Neural crest cell (in vitro differentiated cells): ENCODE results near the gene TPD52L1. TPM values are rescaled to one million over a fixed set of nuclear protein-coding genes. Genes with fewer than 3 reads are reported as not detected.

Experiments
- DNase-seq: peaks from one replicate; pipeline ENCODE4 v3.0.0; 2021; ENCODE audit warnings: low read depth, mixed read lengths, low spot score
- H3K27ac Mint-ChIP-seq: one replicate; pipeline ENCODE4 v1.8.0; 2021; ENCODE audit warnings: mild to moderate bottlenecking, mixed read lengths; ENCODE audit not compliant: unreplicated experiment
- H3K27me3 Mint-ChIP-seq: 2 replicates; pipeline ENCODE4 v1.8.0; 2021; ENCODE audit warnings: low read depth, mild to moderate bottlenecking, mixed read lengths
- H3K36me3 Mint-ChIP-seq: 2 replicates; pipeline ENCODE4 v1.8.0; 2021; ENCODE audit warnings: low read depth, mild to moderate bottlenecking, mixed read lengths
- H3K4me1 Mint-ChIP-seq: 2 replicates; pipeline ENCODE4 v1.8.0; 2021; ENCODE audit warnings: mixed read lengths
- H3K4me3 Mint-ChIP-seq: one replicate; pipeline ENCODE4 v1.8.0; 2021; ENCODE audit warnings: mild to moderate bottlenecking, mixed read lengths
- H3K9me3 Mint-ChIP-seq: 2 replicates; pipeline ENCODE4 v1.8.0; 2021; ENCODE audit warnings: mixed read lengths
- total RNA-seq: library from RNA; stranded (reverse); gene quantifications from 2 replicates; pipeline ENCODE4 v1.2.1, GENCODE V29; 2021
- TF ChIP-seq, protein P1 (sequence below): fragments of 200-600 bp; sonication (generic); conservative IDR thresholded peaks from 2 replicates; pipeline ENCODE4 v1.5.0; 2021; ENCODE audit warnings: antibody characterized with exemption, mild to moderate bottlenecking

TPD52L1 gene
- total RNA-seq, 1 donor from 2014 or later, result 2.9 TPM

GRCh38 chr6:125206389-125206788 is 52.8 kb downstream of the TPD52L1 start:
- Mint-ChIP-seq H3K9me3 (peaks cover 5% of the 10 kb centered on the region), H3K4me1 (peaks cover 20% of the 10 kb centered on the region), H3K27ac (no peak overlapping the region), H3K27me3 (no peaks in the 10 kb centered on the region), H3K36me3 (no peaks in the 10 kb centered on the region), H3K4me3 (no peak overlapping the region)
- no peak for DNase-seq
- TF ChIP-seq, protein P1, sequence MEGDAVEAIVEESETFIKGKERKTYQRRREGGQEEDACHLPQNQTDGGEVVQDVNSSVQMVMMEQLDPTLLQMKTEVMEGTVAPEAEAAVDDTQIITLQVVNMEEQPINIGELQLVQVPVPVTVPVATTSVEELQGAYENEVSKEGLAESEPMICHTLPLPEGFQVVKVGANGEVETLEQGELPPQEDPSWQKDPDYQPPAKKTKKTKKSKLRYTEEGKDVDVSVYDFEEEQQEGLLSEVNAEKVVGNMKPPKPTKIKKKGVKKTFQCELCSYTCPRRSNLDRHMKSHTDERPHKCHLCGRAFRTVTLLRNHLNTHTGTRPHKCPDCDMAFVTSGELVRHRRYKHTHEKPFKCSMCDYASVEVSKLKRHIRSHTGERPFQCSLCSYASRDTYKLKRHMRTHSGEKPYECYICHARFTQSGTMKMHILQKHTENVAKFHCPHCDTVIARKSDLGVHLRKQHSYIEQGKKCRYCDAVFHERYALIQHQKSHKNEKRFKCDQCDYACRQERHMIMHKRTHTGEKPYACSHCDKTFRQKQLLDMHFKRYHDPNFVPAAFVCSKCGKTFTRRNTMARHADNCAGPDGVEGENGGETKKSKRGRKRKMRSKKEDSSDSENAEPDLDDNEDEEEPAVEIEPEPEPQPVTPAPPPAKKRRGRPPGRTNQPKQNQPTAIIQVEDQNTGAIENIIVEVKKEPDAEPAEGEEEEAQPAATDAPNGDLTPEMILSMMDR, result no peak

DNA sequence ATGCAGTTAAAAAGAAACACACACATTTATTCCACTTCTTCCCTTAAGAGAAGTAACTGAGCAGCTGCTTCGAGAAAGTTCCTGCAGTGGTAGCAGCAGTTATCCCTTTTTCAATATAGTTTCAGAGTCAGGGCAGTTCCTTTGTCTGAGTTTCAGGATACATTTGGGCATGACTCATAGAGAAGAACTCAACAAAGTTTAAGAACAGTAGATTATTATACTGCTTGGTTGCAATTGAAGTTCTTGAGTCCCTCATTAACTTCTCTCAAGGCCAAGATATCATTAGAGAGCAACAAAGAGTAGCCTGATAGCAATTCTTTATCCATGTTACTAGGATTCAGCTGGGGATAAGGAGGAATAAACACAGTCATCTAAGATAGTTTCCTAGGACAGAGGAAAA is 54.4 kb downstream of the TPD52L1 start:
- Mint-ChIP-seq H3K4me1 (peaks cover 9% of the 10 kb centered on the region), H3K36me3 (no peaks in the 10 kb centered on the region), H3K27me3 (no peaks in the 10 kb centered on the region), H3K27ac (no peak overlapping the region), H3K9me3 (peaks cover 3% of the 10 kb centered on the region), H3K4me3 (no peak overlapping the region)
- TF ChIP-seq, protein P1, result no peak
- no peak for DNase-seq

- Mint-ChIP-seq H3K9me3 (peaks cover 3% of the 10 kb centered on the region), H3K27me3 (no peaks in the 10 kb centered on the region), H3K27ac (no peak overlapping the region), H3K4me1 (peaks cover 1% of the 10 kb centered on the region), H3K36me3 (no peaks in the 10 kb centered on the region), H3K4me3 (no peak overlapping the region)
- TF ChIP-seq, protein P1, result no peak
- no peak for DNase-seq
Measured at GRCh38 chr6:125208625-125209249, 55.2 kb downstream of the TPD52L1 start.

- DNase-seq, result no peak
- H3K4me3 Mint-ChIP-seq, result no peak overlapping the region
- no peaks in the 10 kb centered on the region for H3K4me1 Mint-ChIP-seq
- H3K27me3 Mint-ChIP-seq, result no peaks in the 10 kb centered on the region
- no peaks in the 10 kb centered on the region for H3K36me3 Mint-ChIP-seq
- no peak overlapping the region for H3K27ac Mint-ChIP-seq
- TF ChIP-seq, protein P1, result no peak
- H3K9me3 Mint-ChIP-seq, result no peaks in the 10 kb centered on the region
Measured at GRCh38 chr6:125210667-125211066, 57.1 kb downstream of the TPD52L1 start.

DNA sequence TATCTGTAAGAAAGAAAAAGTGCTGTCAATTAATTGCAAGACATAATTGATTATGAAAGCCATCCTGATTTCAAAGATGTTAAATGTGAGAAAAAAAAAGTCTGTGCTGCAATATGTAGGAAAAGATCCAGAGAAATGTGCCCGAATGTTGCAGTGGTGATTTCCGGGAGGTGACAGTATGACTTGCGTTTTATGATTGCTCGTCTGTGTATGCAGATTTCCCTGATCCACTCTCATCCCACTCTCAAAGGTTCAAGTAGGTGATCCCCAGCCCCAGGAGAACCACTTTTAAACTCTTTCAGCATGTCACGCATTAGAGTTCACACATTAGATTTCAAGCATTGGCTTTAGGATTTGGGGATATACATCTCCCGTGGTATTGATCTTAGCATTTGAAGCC is 57.8 kb downstream of the TPD52L1 start:
- Mint-ChIP-seq H3K36me3 (no peaks in the 10 kb centered on the region), H3K27ac (no peak overlapping the region), H3K27me3 (no peaks in the 10 kb centered on the region), H3K4me1 (no peaks in the 10 kb centered on the region), H3K4me3 (no peak overlapping the region), H3K9me3 (no peaks in the 10 kb centered on the region)
- TF ChIP-seq, protein P1, result no peak
- no peak for DNase-seq
